GM23338 (cell line): ENCODE measurements around the gene RIPOR3. TPM values are rescaled to one million over a fixed set of nuclear protein-coding genes. Genes with fewer than 3 reads are reported as not detected.

Experiments used
- ATAC-seq: fragments of 200-7000 bp; cut with Tn5 transposase; 3 replicates; pipeline ENCODE4 v1.9.1; 2020
- DNase-seq: peaks from one replicate; pipeline ENCODE4 v3.0.0-alpha.2; 2015; ENCODE audit warnings: low spot score
- H2AFZ ChIP-seq: fragments of 200-600 bp; sonication (generic); 2 replicates; pipeline ENCODE4 v1.8.0; 2016; ENCODE audit warnings: antibody characterized with exemption, mild to moderate bottlenecking, moderate library complexity
- H3F3A ChIP-seq: fragments of 200-600 bp; sonication (generic); replicated peaks from 2 replicates; pipeline ENCODE4 v1.8.0; 2017; ENCODE audit warnings: antibody characterized with exemption, mixed run types, low read depth
- H3K27ac ChIP-seq: fragments of 200-600 bp; sonication (generic); 2 replicates; pipeline ENCODE4 v1.6.1; 2016; ENCODE audit warnings: low read depth
- H3K27me3 ChIP-seq: fragments of 200-600 bp; sonication (generic); 2 replicates; pipeline ENCODE4 v1.8.0; 2016; ENCODE audit warnings: mild to moderate bottlenecking, mixed run types, moderate library complexity; ENCODE audit not compliant: insufficient read depth
- H3K36me3 ChIP-seq: fragments of 200-600 bp; sonication (generic); 2 replicates; pipeline ENCODE4 v1.8.0; 2016; ENCODE audit warnings: mild to moderate bottlenecking; ENCODE audit not compliant: insufficient read depth
- H3K4me1 ChIP-seq: fragments of 200-600 bp; sonication (generic); 2 replicates; pipeline ENCODE4 v1.8.0; 2016; ENCODE audit warnings: mild to moderate bottlenecking, moderate library complexity; ENCODE audit not compliant: insufficient read depth
- H3K4me2 ChIP-seq: fragments of 200-600 bp; sonication (generic); 2 replicates; pipeline ENCODE4 v1.7.1; 2017; ENCODE audit warnings: mixed run types
- H3K4me3 ChIP-seq: fragments of 200-600 bp; sonication (generic); 2 replicates; pipeline ENCODE4 v1.6.1; 2016; ENCODE audit warnings: mixed run types
- H3K79me2 ChIP-seq: fragments of 200-600 bp; sonication (generic); replicated peaks from 2 replicates; pipeline ENCODE4 v1.8.0; 2017; ENCODE audit warnings: mild to moderate bottlenecking; ENCODE audit not compliant: insufficient read depth
- H3K9me2 ChIP-seq: fragments of 200-600 bp; sonication (generic); 2 replicates; pipeline ENCODE4 v1.8.0; 2017; ENCODE audit not compliant: insufficient read depth
- H4K20me1 ChIP-seq: fragments of 200-600 bp; sonication (generic); replicated peaks from 2 replicates; pipeline ENCODE4 v1.8.0; 2017; ENCODE audit warnings: mild to moderate bottlenecking; ENCODE audit not compliant: insufficient read depth
- H3K27ac Mint-ChIP-seq: 2 replicates; pipeline ENCODE4 v1.8.0; 2020; ENCODE audit warnings: inconsistent platforms, mild to moderate bottlenecking, moderate library complexity, mixed read lengths
- H3K27me3 Mint-ChIP-seq: 3 replicates; pipeline ENCODE4 v1.8.0; 2022; ENCODE audit warnings: low read depth, mild to moderate bottlenecking, moderate library complexity, mixed read lengths, inconsistent platforms; ENCODE audit not compliant: insufficient read depth, poor library complexity
- H3K36me3 Mint-ChIP-seq: 3 replicates; pipeline ENCODE4 v1.8.0; 2021; ENCODE audit warnings: low read depth, mild to moderate bottlenecking, inconsistent platforms, moderate library complexity, mixed read lengths
- H3K4me1 Mint-ChIP-seq: 3 replicates; pipeline ENCODE4 v1.8.0; 2020; ENCODE audit warnings: mild to moderate bottlenecking, inconsistent platforms, mixed read lengths
- H3K4me3 Mint-ChIP-seq: 3 replicates; pipeline ENCODE4 v1.8.0; 2021; ENCODE audit warnings: moderate library complexity, mild to moderate bottlenecking, inconsistent platforms, mixed read lengths
- H3K9me3 Mint-ChIP-seq: 3 replicates; pipeline ENCODE4 v1.8.0; 2020; ENCODE audit warnings: moderate library complexity, mild to moderate bottlenecking, inconsistent platforms, mixed read lengths
- CREB1 ChIP-seq: fragments of 250-450 bp; sonication (Bioruptor Pico); IDR thresholded peaks from 2 replicates; pipeline ENCODE4 v1.5.0; 2020; ENCODE audit warnings: low read depth, mild to moderate bottlenecking, moderate library complexity
- CTCF ChIP-seq, 2 experiments: fragments of 200-600 bp in 1 of 2; sonication (generic) in 1 of 2; conservative IDR thresholded peaks; 2 replicates each; pipeline versions ENCODE4 v1.5.1 to v1.6.1; 2016 to 2017; ENCODE audit warnings: antibody characterized with exemption in 2 of 2, low read depth in 2 of 2, mild to moderate bottlenecking in 2 of 2, moderate library complexity in 1 of 2
- ETS1 ChIP-seq: IDR thresholded peaks from 2 replicates; pipeline ENCODE4 v1.6.1; 2016; ENCODE audit warnings: antibody characterized with exemption
- EZH2 ChIP-seq: fragments of 200-600 bp; sonication (generic); IDR thresholded peaks from one replicate; pipeline ENCODE4 v1.8.0; 2017; ENCODE audit warnings: antibody characterized with exemption, mild to moderate bottlenecking, low read depth; ENCODE audit not compliant: unreplicated experiment
- EZH2phosphoT487 ChIP-seq: fragments of 200-600 bp; sonication (generic); IDR thresholded peaks from one replicate; pipeline ENCODE4 v1.8.1; 2018; ENCODE audit warnings: antibody characterized with exemption; ENCODE audit not compliant: unreplicated experiment
- POLR2AphosphoS5 ChIP-seq: IDR thresholded peaks from 2 replicates; pipeline ENCODE4 v1.6.1; 2016; ENCODE audit warnings: antibody characterized with exemption, low read depth
- REST ChIP-seq: IDR thresholded peaks from one replicate; pipeline ENCODE4 v1.6.1; 2018; ENCODE audit warnings: antibody characterized with exemption; ENCODE audit not compliant: unreplicated experiment
- STAT1 ChIP-seq: IDR thresholded peaks from one replicate; pipeline ENCODE4 v1.6.1; 2016; ENCODE audit warnings: antibody characterized with exemption; ENCODE audit not compliant: unreplicated experiment
- polyA plus RNA-seq: library from polyadenylated mRNA; unstranded; fragments of >200 nt; fragmentation: Nextera tagmentation; extraction: Ambion mirVana; gene quantifications from 2 replicates; pipeline ENCODE4 v1.2.1, GENCODE V29; 2016
- total RNA-seq: library from RNA; depleted of rRNA; stranded (reverse); fragments of >200 nt; shearing (Covaris generic); gene quantifications from 2 replicates; pipeline ENCODE4 v1.2.3, GENCODE V29; 2014

The RIPOR3 gene
- total and polyA plus RNA-seq, 2 experiments from 2014 or later: 4.9 to 6.3 TPM

- H3K36me3 Mint-ChIP-seq: peaks cover 6% of the 10 kb centered on the region
- H3K27ac ChIP-seq: no peak overlapping the region
Observed at GRCh38 chr20:50590348-50590664, 101.0 kb downstream of the RIPOR3 start.

More at GRCh38 chr20:50590348-50590664, 101.0 kb downstream of the RIPOR3 start:
- Histone ChIP-seq H3K4me3 (no peak overlapping the region), H3K4me1 (no peaks in the 10 kb centered on the region), H2AFZ (no peak overlapping the region), H3K36me3 (no peaks in the 10 kb centered on the region), H3K27me3 (no peaks in the 10 kb centered on the region), H4K20me1 (no peaks in the 10 kb centered on the region; the same call in 1 of the 2 replicates), H3K9me2 (no peaks in the 10 kb centered on the region), H3F3A (no peaks in the 10 kb centered on the region), H3K79me2 (no peaks in the 10 kb centered on the region), H3K4me2 (no peak overlapping the region)
- no peak overlapping the region for H3K4me3 Mint-ChIP-seq
- H3K4me1 Mint-ChIP-seq: no peaks in the 10 kb centered on the region; the same call in 2 of the 3 replicates
- peaks cover 6% of the 10 kb centered on the region for H3K27me3 Mint-ChIP-seq
- ATAC-seq (no peak), DNase-seq (no peak)
- no peak overlapping the region for H3K27ac Mint-ChIP-seq
- no peak for TF ChIP-seq CREB1
- TF ChIP-seq REST: no peak
- TF ChIP-seq EZH2: no peak
- no peak for TF ChIP-seq CTCF (conservative IDR thresholded peaks at IDR 0.05; ENCODE audit: low read depth in 2 of 2)
- no peak for TF ChIP-seq STAT1
- no peak for TF ChIP-seq EZH2phosphoT487
- no peak for TF ChIP-seq POLR2AphosphoS5
- no peak for TF ChIP-seq ETS1
- no peaks in the 10 kb centered on the region for H3K9me3 Mint-ChIP-seq
